ENCODE measurements around the gene DCDC1.

DNA sequence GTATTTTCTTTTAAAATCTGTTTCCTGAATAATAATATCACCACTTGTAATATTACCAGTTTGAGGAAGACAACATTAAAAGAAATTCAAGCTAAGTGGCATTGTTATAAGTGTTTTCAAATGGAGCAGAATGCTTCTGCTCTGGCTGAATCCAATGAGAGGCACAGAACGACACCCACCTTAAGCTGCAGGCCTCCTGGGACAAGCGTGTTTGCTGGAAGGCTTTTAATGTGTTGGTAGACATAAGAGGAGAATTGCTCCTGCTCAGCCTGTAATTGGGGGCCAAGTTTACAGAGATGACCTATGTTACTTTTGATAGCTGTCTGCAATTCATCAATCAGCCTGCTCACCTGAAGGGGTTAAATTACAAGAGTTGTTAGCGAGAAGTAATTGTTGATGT is 242.2 kb downstream of the DCDC1 start:
- TF ChIP-seq EZH2 (IDR thresholded peaks at IDR 0.05) (no peak), POLR2AphosphoS5 (IDR thresholded peaks at IDR 0.05; ENCODE audit: borderline replicate concordance, low read depth, low read length) (no peak), FOXP2 (optimal IDR thresholded peaks at IDR 0.05; ENCODE audit: control extremely low read depth, extremely low read length, insufficient read depth) (no peak)

Measured in SK-N-MC (cell line).